H1 (cell line): ENCODE results near the gene DYNC2H1. TPM values are rescaled to one million over a fixed set of nuclear protein-coding genes. Genes with fewer than 3 reads are reported as not detected.

Experiments
- CHD2 ChIP-seq: IDR thresholded peaks from 2 replicates; pipeline ENCODE4 v1.6.1; 2012; ENCODE audit warnings: low read length, improper control_type of control experiment
- JUN ChIP-seq: IDR thresholded peaks from 2 replicates; pipeline ENCODE4 v1.6.1; 2011; ENCODE audit warnings: low read depth, mild to moderate bottlenecking, improper control_type of control experiment, low read length
- SUZ12 ChIP-seq: fragments of 200-600 bp; sonication (generic); IDR thresholded peaks from 2 replicates; pipeline ENCODE4 v1.6.1; 2012; ENCODE audit warnings: mild to moderate bottlenecking, inconsistent platforms, low read length, moderate library complexity, mixed read lengths
- ZNF274 ChIP-seq: IDR thresholded peaks from 2 replicates; pipeline ENCODE4 v1.7.0; 2012; ENCODE audit warnings: low read length, borderline replicate concordance; ENCODE audit errors: extremely low read depth
- polyA plus RNA-seq, 7 experiments: library from polyadenylated mRNA; depleted of rRNA in 3 of 7; stranded (reverse) in 5 of 7; unstranded in 2 of 7; fragments of >200 nt in 5 of 7; fragments of 200-250 nt in 2 of 7; gene quantifications; 1 replicate in 5 of 7; 2 replicates in 1 of 7; 4 replicates in 1 of 7; pipeline versions ENCODE4 v1.2.1 to v1.2.3, GENCODE V29; 2011 to 2013; ENCODE audit warnings: missing spikeins in 2 of 7, mixed read lengths in 2 of 7
- total RNA-seq: library from RNA; stranded (reverse); fragmentation: NEBNext Ultra II Directional; extraction: Animal tissue kit (Norgen Biotek cat#: 25700); gene quantifications from 2 replicates; pipeline ENCODE4 v1.2.1, GENCODE V29; 2021
- TF ChIP-seq, protein P1 (sequence below): IDR thresholded peaks from 2 replicates; pipeline ENCODE4 v1.6.1; 2012; ENCODE audit warnings: low read length, inconsistent platforms

Gene DYNC2H1
- total and polyA plus RNA-seq, 2 of the 8 experiments (the other 6 are each of a cell fraction or from before 2014, with no cell fraction given): 6.2 to 12.0 TPM

DNA sequence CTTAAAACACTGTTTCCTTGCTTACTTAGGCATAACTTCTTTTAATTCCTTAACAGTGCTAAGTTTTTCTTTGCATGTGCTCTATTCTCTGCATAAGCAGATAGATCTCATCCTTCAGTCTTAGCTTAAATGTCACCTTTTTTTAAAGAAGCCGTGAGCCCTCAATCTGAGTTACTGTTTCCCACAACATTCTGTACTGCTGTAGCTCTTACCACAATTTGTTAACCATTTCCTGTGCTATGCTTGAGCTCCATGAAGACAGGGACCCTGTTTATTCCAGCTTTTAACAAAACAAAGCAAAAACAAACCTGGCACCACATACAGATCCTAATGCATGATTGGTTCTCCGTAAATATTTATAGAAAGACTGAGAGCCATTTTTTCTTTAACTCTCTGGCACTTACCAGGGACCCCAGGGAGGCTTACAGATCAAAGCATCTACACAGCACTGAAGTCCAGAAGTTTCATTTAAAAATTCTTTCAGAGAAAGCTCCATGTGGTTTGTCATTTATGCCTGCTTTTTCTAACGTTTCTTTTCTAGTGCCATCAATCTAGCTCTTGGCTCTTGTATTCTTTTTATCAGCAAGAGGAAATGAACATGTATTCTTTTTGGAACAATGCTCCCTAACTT lies 74.9 kb downstream of the DYNC2H1 start (continued):
- no peak for TF ChIP-seq SUZ12
- TF ChIP-seq CHD2: no peak
- TF ChIP-seq JUN: no peak
- TF ChIP-seq ZNF274: no peak
- TF ChIP-seq, protein P1, sequence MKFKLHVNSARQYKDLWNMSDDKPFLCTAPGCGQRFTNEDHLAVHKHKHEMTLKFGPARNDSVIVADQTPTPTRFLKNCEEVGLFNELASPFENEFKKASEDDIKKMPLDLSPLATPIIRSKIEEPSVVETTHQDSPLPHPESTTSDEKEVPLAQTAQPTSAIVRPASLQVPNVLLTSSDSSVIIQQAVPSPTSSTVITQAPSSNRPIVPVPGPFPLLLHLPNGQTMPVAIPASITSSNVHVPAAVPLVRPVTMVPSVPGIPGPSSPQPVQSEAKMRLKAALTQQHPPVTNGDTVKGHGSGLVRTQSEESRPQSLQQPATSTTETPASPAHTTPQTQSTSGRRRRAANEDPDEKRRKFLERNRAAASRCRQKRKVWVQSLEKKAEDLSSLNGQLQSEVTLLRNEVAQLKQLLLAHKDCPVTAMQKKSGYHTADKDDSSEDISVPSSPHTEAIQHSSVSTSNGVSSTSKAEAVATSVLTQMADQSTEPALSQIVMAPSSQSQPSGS: no peak
